Ascending aorta (tissue), 2 donors: ENCODE results near the gene SBK2. TPM values are rescaled to one million over a fixed set of nuclear protein-coding genes. Genes with fewer than 3 reads are reported as not detected.
"Not testable (repeated sequence)": the region's sequence is repeated elsewhere in the genome, so short reads cannot be mapped to it uniquely, and the experiment has no call there.

Experiments used
- DNase-seq, 2 donors: peaks; one replicate each; pipeline ENCODE4 v3.0.0-alpha.2; 2019; ENCODE audit warnings: low spot score in 2 of 2
- H3K27ac ChIP-seq, 2 donors: fragments of 200-600 bp; sonication (generic); one replicate each; pipeline ENCODE4 v1.5.1; 2016 to 2017; ENCODE audit warnings: mild to moderate bottlenecking in 1 of 2
- H3K27me3 ChIP-seq: fragments of 200-600 bp; sonication (generic); one replicate; pipeline ENCODE4 v1.5.1; 2017
- H3K36me3 ChIP-seq, 2 donors: fragments of 200-600 bp; sonication (generic); one replicate each; pipeline ENCODE4 v1.5.1; 2016
- H3K4me1 ChIP-seq, 2 donors: fragments of 200-600 bp; sonication (generic); one replicate each; pipeline ENCODE4 v1.5.1; 2016 to 2017; ENCODE audit warnings: mild to moderate bottlenecking in 1 of 2
- H3K4me3 ChIP-seq, 2 donors: fragments of 200-600 bp; sonication (generic); one replicate each; pipeline ENCODE4 v1.5.1; 2016 to 2017; ENCODE audit warnings: mild to moderate bottlenecking in 1 of 2
- H3K9me3 ChIP-seq, 2 donors: fragments of 200-600 bp; sonication (generic); one replicate each; pipeline ENCODE4 v1.5.1; 2016
- CTCF ChIP-seq, 3 experiments: fragments of 200-600 bp in 2 of 3; fragments of 450-650 bp in 1 of 3; sonication (generic) in 2 of 3; IDR thresholded peaks; one replicate each; pipeline ENCODE4 v1.5.1; 2016 to 2019; ENCODE audit warnings: antibody characterized with exemption in 3 of 3, mild to moderate bottlenecking in 1 of 3, moderate library complexity in 1 of 3
- intact Hi-C: fragments of 100-400 bp; cut with DNase I; formaldehyde crosslinking; loops from one replicate; pipeline ENCODE4 v1.15.1; 2023
- total RNA-seq: library from RNA; depleted of rRNA; stranded (reverse); fragments of >200 nt; gene quantifications from one replicate; pipeline ENCODE4 v1.1.0, GENCODE V29; 2016

SBK2 gene
- total RNA-seq, 1 donor from 2014 or later, result not detected

- intact Hi-C loops, result loop anchor here (5.0 kb wide), 2 partner anchors 93 to 198 kb away; partner anchors contain the start of gene UBE2S
- no peak overlapping the region for H3K27ac ChIP-seq
- no peaks in the 10 kb centered on the region for H3K9me3 ChIP-seq
- peaks cover 2 to 3% of the 10 kb centered on the region in 2 donors for H3K4me1 ChIP-seq
- no peak for TF ChIP-seq CTCF (IDR thresholded peaks at IDR 0.05)
- no peaks in the 10 kb centered on the region for H3K27me3 ChIP-seq
- no peaks in the 10 kb centered on the region for H3K36me3 ChIP-seq
- no peak overlapping the region for H3K4me3 ChIP-seq
- no peak for DNase-seq
These were observed 36.5 kb downstream of the SBK2 start for GRCh38 chr19:55500368-55500952.

GRCh38 chr19:55498246-55498840 lies 38.6 kb downstream of the SBK2 start:
- peaks cover 0 to under 1% of the 10 kb centered on the region in 2 donors for H3K4me1 ChIP-seq
- H3K27ac ChIP-seq, result no peak overlapping the region
- no peak for DNase-seq
- intact Hi-C loops, result no loop called here
- no peaks in the 10 kb centered on the region for H3K36me3 ChIP-seq
- no peak for TF ChIP-seq CTCF (IDR thresholded peaks at IDR 0.05)
- H3K4me3 ChIP-seq, result no peak overlapping the region
- H3K9me3 ChIP-seq, result no peaks in the 10 kb centered on the region
- no peaks in the 10 kb centered on the region for H3K27me3 ChIP-seq

- Histone ChIP-seq H3K27ac (no peak overlapping the region), H3K4me1 (no peaks in the 10 kb centered on the region), H3K27me3 (no peaks in the 10 kb centered on the region), H3K36me3 (no peaks in the 10 kb centered on the region), H3K9me3 (no peaks in the 10 kb centered on the region), H3K4me3 (no peak overlapping the region)
- intact Hi-C loops, result no loop called here
- TF ChIP-seq CTCF (IDR thresholded peaks at IDR 0.05), result no peak
- no peak for DNase-seq
These were observed 39.2 kb downstream of the SBK2 start for GRCh38 chr19:55497763-55498162.

- H3K4me3 ChIP-seq, H3K9me3 ChIP-seq, H3K27me3 ChIP-seq, H3K36me3 ChIP-seq, H3K4me1 ChIP-seq, H3K27ac ChIP-seq, DNase-seq, intact Hi-C loops: not testable (repeated sequence)
These were observed 40.1 kb downstream of the SBK2 start for GRCh38 chr19:55496820-55497219.

- Histone ChIP-seq H3K4me1 (no peaks in the 10 kb centered on the region), H3K36me3 (no peaks in the 10 kb centered on the region), H3K9me3 (no peaks in the 10 kb centered on the region), H3K4me3 (no peak overlapping the region), H3K27ac (no peak overlapping the region), H3K27me3 (no peaks in the 10 kb centered on the region)
- TF ChIP-seq CTCF (IDR thresholded peaks at IDR 0.05), result no peak
- DNase-seq, result no peak
- intact Hi-C loops, result no loop called here
These were observed 41.1 kb downstream of the SBK2 start for GRCh38 chr19:55495646-55496349.

- peak overlapping the region in 1 of 2 donors; percentile 36 for H3K27ac ChIP-seq
- no peak for TF ChIP-seq CTCF (IDR thresholded peaks at IDR 0.05)
- H3K4me3 ChIP-seq, result peak overlapping the region in 1 of 2 donors; percentile 5
- intact Hi-C loops, result no loop called here
- H3K9me3 ChIP-seq, result no peaks in the 10 kb centered on the region
- no peak for DNase-seq
- no peaks in the 10 kb centered on the region for H3K36me3 ChIP-seq
- H3K27me3 ChIP-seq, result no peaks in the 10 kb centered on the region
- H3K4me1 ChIP-seq, result no peaks in the 10 kb centered on the region
These were observed 42.7 kb downstream of the SBK2 start for GRCh38 chr19:55494172-55494761.
